Breast epithelium (tissue), 4 donors: Measurements from ENCODE around the gene LACTBL1. TPM values are rescaled to one million over a fixed set of nuclear protein-coding genes. Genes with fewer than 3 reads are reported as not detected.

Experiments
- DNase-seq, 2 donors: peaks; one replicate each; pipeline ENCODE4 v3.0.0-alpha.2; 2019; ENCODE audit warnings: low spot score in 2 of 2
- H3K27ac ChIP-seq, 2 donors: fragments of 200-600 bp; sonication (generic) in 1 of 2; one replicate each; pipeline ENCODE4 v1.5.1; 2016 to 2019; ENCODE audit warnings: mild to moderate bottlenecking in 1 of 2
- H3K27me3 ChIP-seq, 2 donors: fragments of 200-600 bp; sonication (generic) in 1 of 2; one replicate each; pipeline versions ENCODE4 v1.5.1 to v1.6.0; 2017 to 2019; ENCODE audit warnings: control low read depth in 1 of 2, mild to moderate bottlenecking in 1 of 2
- H3K36me3 ChIP-seq: fragments of 200-600 bp; one replicate; pipeline ENCODE4 v1.5.1; 2019
- H3K4me1 ChIP-seq, 2 donors: fragments of 200-600 bp; sonication (generic); one replicate each; pipeline ENCODE4 v1.5.1; 2016 to 2019; ENCODE audit warnings: control low read depth in 1 of 2
- H3K4me3 ChIP-seq, 3 donors: fragments of 200-600 bp; sonication (generic); 1 replicate in 2 of 3; 2 replicates in 1 of 3; pipeline ENCODE4 v1.5.1; 2016 to 2019; ENCODE audit warnings: mild to moderate bottlenecking in 3 of 3, moderate library complexity in 2 of 3
- H3K9me3 ChIP-seq, 2 donors: fragments of 200-600 bp; sonication (generic) in 1 of 2; one replicate each; pipeline ENCODE4 v1.5.1; 2016 to 2019; ENCODE audit warnings: control low read depth in 1 of 2
- POLR2A ChIP-seq: fragments of 450-650 bp; IDR thresholded peaks from one replicate; pipeline ENCODE4 v1.6.1; 2016; ENCODE audit warnings: antibody characterized with exemption, mild to moderate bottlenecking, moderate library complexity
- POLR2AphosphoS5 ChIP-seq, 3 donors: sonication (generic); formaldehyde crosslinking; IDR thresholded peaks; one replicate each; pipeline ENCODE4 v1.6.1; 2017; ENCODE audit warnings: antibody characterized with exemption in 3 of 3
- intact Hi-C: fragments of 100-400 bp; cut with DNase I; formaldehyde crosslinking; loops from one replicate; pipeline ENCODE4 v1.15.1; 2023; ENCODE audit warnings: low total_unique reads
- total RNA-seq, 3 donors: library from RNA; depleted of rRNA; stranded (reverse); fragments of >200 nt; gene quantifications; one replicate each; pipeline ENCODE4 v1.1.0, GENCODE V29; 2016
- TF ChIP-seq, protein P1 (sequence below), 3 donors: fragments of 450-650 bp; IDR thresholded peaks; one replicate each; pipeline ENCODE4 v1.5.1; 2016 to 2017; ENCODE audit warnings: antibody characterized with exemption in 3 of 3, mild to moderate bottlenecking in 3 of 3, moderate library complexity in 3 of 3

LACTBL1 gene
- total RNA-seq, 3 donors from 2014 or later, result not detected

DNA sequence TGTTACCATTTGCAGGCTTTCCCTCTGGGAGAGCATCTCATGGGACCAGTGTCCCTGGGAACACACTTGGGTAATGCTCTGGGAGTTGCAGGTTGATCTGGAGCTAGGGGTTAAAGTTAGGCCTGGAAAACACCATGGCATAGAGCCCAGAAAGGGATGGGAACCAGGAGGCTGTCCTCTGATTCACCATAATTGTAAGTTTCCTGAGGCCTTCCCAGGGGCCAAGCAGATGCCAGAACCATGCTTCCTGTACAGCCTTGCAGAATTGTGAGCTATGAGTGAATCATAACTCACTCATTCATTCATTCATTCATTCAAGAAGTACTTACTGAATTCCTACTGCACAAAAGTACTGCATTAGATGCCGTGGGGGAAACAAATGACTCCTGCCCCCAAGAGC, 50.0 kb downstream of the LACTBL1 start:
- Histone ChIP-seq H3K36me3 (no peaks in the 10 kb centered on the region), H3K27ac (no peak overlapping the region), H3K27me3 (no peaks in the 10 kb centered on the region), H3K4me3 (no peak overlapping the region), H3K9me3 (no peaks in the 10 kb centered on the region), H3K4me1 (no peaks in the 10 kb centered on the region)
- intact Hi-C loops, result no loop called here
- no peak for TF ChIP-seq POLR2A
- TF ChIP-seq, protein P1, sequence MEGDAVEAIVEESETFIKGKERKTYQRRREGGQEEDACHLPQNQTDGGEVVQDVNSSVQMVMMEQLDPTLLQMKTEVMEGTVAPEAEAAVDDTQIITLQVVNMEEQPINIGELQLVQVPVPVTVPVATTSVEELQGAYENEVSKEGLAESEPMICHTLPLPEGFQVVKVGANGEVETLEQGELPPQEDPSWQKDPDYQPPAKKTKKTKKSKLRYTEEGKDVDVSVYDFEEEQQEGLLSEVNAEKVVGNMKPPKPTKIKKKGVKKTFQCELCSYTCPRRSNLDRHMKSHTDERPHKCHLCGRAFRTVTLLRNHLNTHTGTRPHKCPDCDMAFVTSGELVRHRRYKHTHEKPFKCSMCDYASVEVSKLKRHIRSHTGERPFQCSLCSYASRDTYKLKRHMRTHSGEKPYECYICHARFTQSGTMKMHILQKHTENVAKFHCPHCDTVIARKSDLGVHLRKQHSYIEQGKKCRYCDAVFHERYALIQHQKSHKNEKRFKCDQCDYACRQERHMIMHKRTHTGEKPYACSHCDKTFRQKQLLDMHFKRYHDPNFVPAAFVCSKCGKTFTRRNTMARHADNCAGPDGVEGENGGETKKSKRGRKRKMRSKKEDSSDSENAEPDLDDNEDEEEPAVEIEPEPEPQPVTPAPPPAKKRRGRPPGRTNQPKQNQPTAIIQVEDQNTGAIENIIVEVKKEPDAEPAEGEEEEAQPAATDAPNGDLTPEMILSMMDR (IDR thresholded peaks at IDR 0.05), result no peak
- no peak for TF ChIP-seq POLR2AphosphoS5 (IDR thresholded peaks at IDR 0.05)
- no peak for DNase-seq

DNA sequence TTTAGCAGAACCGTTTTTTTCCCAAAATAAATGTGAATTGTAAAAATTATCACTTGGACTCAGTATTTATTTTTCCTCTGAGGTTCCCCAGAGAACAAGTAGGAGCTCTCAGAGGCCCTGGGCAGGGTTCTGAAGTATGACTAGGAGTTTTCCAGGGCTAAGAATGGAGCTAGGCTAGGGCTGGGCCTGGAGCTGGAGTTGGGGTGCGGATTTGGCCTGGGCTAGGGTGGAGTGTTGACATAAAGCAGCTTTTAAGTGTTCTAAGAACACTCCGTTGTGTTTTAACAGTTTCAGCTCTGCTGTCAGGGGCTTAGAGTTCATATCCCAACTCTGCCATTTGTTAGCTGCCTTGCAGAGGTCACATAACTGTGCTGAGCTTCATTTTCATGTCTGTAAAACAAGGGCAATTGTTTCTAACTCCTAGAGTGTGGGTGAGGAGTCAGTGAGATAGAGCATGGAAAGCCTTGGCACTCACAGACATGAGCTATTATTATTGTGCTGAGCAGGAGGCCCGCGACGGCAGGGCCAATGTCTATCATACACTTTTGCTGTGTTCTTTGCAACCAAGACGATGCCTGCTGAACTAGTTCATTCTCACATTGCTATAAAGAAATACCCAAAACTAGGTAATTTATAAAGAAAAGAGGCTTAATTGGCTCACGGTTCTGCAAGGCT, 51.1 kb downstream of the LACTBL1 start:
- no peak for DNase-seq
- intact Hi-C loops, result no loop called here
- no peak overlapping the region for H3K27ac ChIP-seq
- H3K9me3 ChIP-seq, result no peaks in the 10 kb centered on the region
- H3K27me3 ChIP-seq, result no peaks in the 10 kb centered on the region
- no peak overlapping the region for H3K4me3 ChIP-seq
- no peaks in the 10 kb centered on the region for H3K4me1 ChIP-seq
- TF ChIP-seq, protein P1 (IDR thresholded peaks at IDR 0.05), result no peak
- TF ChIP-seq POLR2AphosphoS5 (IDR thresholded peaks at IDR 0.05) (no peak), POLR2A (no peak)
- H3K36me3 ChIP-seq, result no peaks in the 10 kb centered on the region

- no peak for TF ChIP-seq POLR2A
- TF ChIP-seq, protein P1 (IDR thresholded peaks at IDR 0.05), result no peak
- no peak for TF ChIP-seq POLR2AphosphoS5 (IDR thresholded peaks at IDR 0.05)
- Histone ChIP-seq H3K4me1 (no peaks in the 10 kb centered on the region), H3K36me3 (no peaks in the 10 kb centered on the region), H3K27ac (no peak overlapping the region), H3K4me3 (no peak overlapping the region), H3K9me3 (no peaks in the 10 kb centered on the region), H3K27me3 (no peaks in the 10 kb centered on the region)
- no peak for DNase-seq
- intact Hi-C loops, result no loop called here
Measured at GRCh38 chr1:22920734-22921451, 51.8 kb downstream of the LACTBL1 start.

GRCh38 chr1:22920026-22920733, 52.5 kb downstream of the LACTBL1 start:
- H3K9me3 ChIP-seq, result no peaks in the 10 kb centered on the region
- no peak for TF ChIP-seq POLR2A
- no peak for TF ChIP-seq POLR2AphosphoS5 (IDR thresholded peaks at IDR 0.05)
- TF ChIP-seq, protein P1 (IDR thresholded peaks at IDR 0.05), result no peak
- no peaks in the 10 kb centered on the region for H3K36me3 ChIP-seq
- no peaks in the 10 kb centered on the region for H3K27me3 ChIP-seq
- no peak overlapping the region for H3K4me3 ChIP-seq
- DNase-seq, result no peak
- no peaks in the 10 kb centered on the region for H3K4me1 ChIP-seq
- intact Hi-C loops, result no loop called here
- no peak overlapping the region for H3K27ac ChIP-seq
